Panc1 (cell line): ENCODE results near the gene GSG1L. TPM values are rescaled to one million over a fixed set of nuclear protein-coding genes. Genes with fewer than 3 reads are reported as not detected.

Source experiments
- ATAC-seq: fragments of 200-7000 bp; cut with Tn5 transposase; 2 replicates; pipeline ENCODE4 v1.9.1; 2020; ENCODE audit warnings: mild to moderate bottlenecking, moderate library complexity
- BruUV-seq: library from RNA; stranded (reverse); fragments of 400-500 nt; replicated peaks from 2 replicates; lab custom pipeline; 2021; lab: Mats Ljungman, UMichigan
- CTCF ChIA-PET: fragments of 300-600 bp; sonication (Branson Sonifier 250); formaldehyde crosslinking; loops from one replicate; lab custom pipeline; 2022; ENCODE audit warnings: antibody characterized with exemption; lab: Charles Lee
- POLR2A ChIA-PET: fragments of 300-600 bp; sonication (Branson Sonifier 250); formaldehyde crosslinking; loops from one replicate; lab custom pipeline; 2022; ENCODE audit warnings: antibody characterized with exemption; lab: Charles Lee
- DNase-seq: peaks from one replicate; pipeline ENCODE4 v3.0.0-alpha.2; 2010; ENCODE audit warnings: low read depth, low spot score
- H3K27ac ChIP-seq: 2 replicates; pipeline ENCODE4 v1.5.1; 2011; ENCODE audit warnings: mild to moderate bottlenecking, low read length, inconsistent platforms
- H3K27me3 ChIP-seq: fragments of 200-500 bp; sonication (Bioruptor generic); 2 replicates; pipeline ENCODE4 v1.6.0; 2014; ENCODE audit warnings: low read length, inconsistent platforms; ENCODE audit not compliant: control insufficient read depth, insufficient read depth
- H3K36me3 ChIP-seq: fragments of 200-500 bp; sonication (Bioruptor generic); 2 replicates; pipeline ENCODE4 v1.5.1; 2014; ENCODE audit warnings: inconsistent platforms, mild to moderate bottlenecking, low read length, moderate library complexity; ENCODE audit not compliant: control insufficient read depth, insufficient read depth
- H3K4me1 ChIP-seq: 2 replicates; pipeline ENCODE4 v1.5.1; 2011; ENCODE audit warnings: inconsistent platforms, mild to moderate bottlenecking, low read length, moderate library complexity; ENCODE audit not compliant: control insufficient read depth, insufficient read depth
- H3K4me3 ChIP-seq, 2 experiments: 2 replicates each; pipeline ENCODE4 v1.5.1; 2011 to 2012; ENCODE audit warnings: low read depth in 2 of 2, low read length in 2 of 2, mild to moderate bottlenecking in 2 of 2, inconsistent platforms in 1 of 2, moderate library complexity in 1 of 2
- H3K9me3 ChIP-seq: fragments of 200-500 bp; sonication (Bioruptor generic); 2 replicates; pipeline ENCODE4 v1.5.1; 2014; ENCODE audit warnings: low read depth, mild to moderate bottlenecking, inconsistent platforms, low read length, moderate library complexity; ENCODE audit not compliant: control insufficient read depth, insufficient read depth
- CTCF ChIP-seq: fragments of 450-650 bp; IDR thresholded peaks from 2 replicates; pipeline ENCODE4 v1.5.1; 2017; ENCODE audit warnings: mild to moderate bottlenecking
- POLR2AphosphoS5 ChIP-seq: IDR thresholded peaks from 2 replicates; pipeline ENCODE4 v1.6.1; 2012; ENCODE audit warnings: mild to moderate bottlenecking, low read depth, low read length, moderate library complexity
- REST ChIP-seq, 2 experiments: IDR thresholded peaks; 2 replicates each; pipeline ENCODE4 v1.6.1; 2011 to 2012; ENCODE audit warnings: low read depth in 2 of 2, control low read depth in 1 of 2, low read length in 1 of 2, mild to moderate bottlenecking in 1 of 2, moderate library complexity in 1 of 2; ENCODE audit not compliant: insufficient read depth in 1 of 2
- SIN3A ChIP-seq: IDR thresholded peaks from 2 replicates; pipeline ENCODE4 v1.6.1; 2012; ENCODE audit warnings: low read depth, mild to moderate bottlenecking, low read length, moderate library complexity, borderline replicate concordance; ENCODE audit not compliant: insufficient read depth
- TCF7L2 ChIP-seq: IDR thresholded peaks from 2 replicates; pipeline ENCODE4 v1.6.1; 2011; ENCODE audit warnings: mild to moderate bottlenecking, low read depth, low read length, inconsistent platforms
- in situ Hi-C: cut with HindIII; loops from 2 replicates; pipeline ENCODE4 v1.10.0; 2016; ENCODE audit warnings: low sequenced_read_pairs, low pct_unique_long_range_greater_than_20kb
- intact Hi-C: fragments of 100-400 bp; cut with micrococcal nuclease; formaldehyde crosslinking; loops from one replicate; pipeline ENCODE4 v1.10.0; 2022; ENCODE audit not compliant: unreplicated experiment
- total RNA-seq: library from RNA; stranded (reverse); gene quantifications from one replicate; pipeline ENCODE4 v1.2.1, GENCODE V29; 2021; ENCODE audit not compliant: unreplicated experiment

GSG1L gene
- total RNA-seq, 1 experiment from 2014 or later, result 0.08 TPM

GRCh38 chr16:27822529-27822928 is 241.0 kb downstream of the GSG1L start:
- DNase-seq (no peak), ATAC-seq (no peak)
- intact Hi-C loops, result loop anchor here (1.0 kb wide), 1 partner anchor 8 kb away; no protein-coding TSS in a partner anchor
- no TSS peak for BruUV-seq
- TF ChIP-seq REST (IDR thresholded peaks at IDR 0.05; ENCODE audit: insufficient read depth in 1 of 2, low read depth in 2 of 2, low read length in 1 of 2) (no peak), SIN3A (no peak), POLR2AphosphoS5 (no peak), CTCF (no peak), TCF7L2 (no peak)
- Histone ChIP-seq H3K4me1 (no peaks in the 10 kb centered on the region), H3K9me3 (no peaks in the 10 kb centered on the region), H3K27ac (no peak overlapping the region), H3K27me3 (peaks cover 18% of the 10 kb centered on the region), H3K36me3 (no peaks in the 10 kb centered on the region; the same call in 1 of the 2 replicates), H3K4me3 (no peak overlapping the region)
- CTCF ChIA-PET, result interaction anchor here (0.6 kb wide), 1 partner anchor 230 kb away, joined by 12 read pairs; no protein-coding TSS in a partner anchor
- POLR2A ChIA-PET, result no interaction called here
- in situ Hi-C loops, result no loop called here

GRCh38 chr16:27820646-27821345 is 242.7 kb downstream of the GSG1L start:
- Histone ChIP-seq H3K36me3 (no peaks in the 10 kb centered on the region; the same call in 1 of the 2 replicates), H3K27me3 (peaks cover 18% of the 10 kb centered on the region), H3K4me1 (no peaks in the 10 kb centered on the region), H3K9me3 (no peaks in the 10 kb centered on the region), H3K27ac (no peak overlapping the region), H3K4me3 (no peak overlapping the region)
- TF ChIP-seq CTCF (no peak), REST (IDR thresholded peaks at IDR 0.05; ENCODE audit: insufficient read depth in 1 of 2, low read depth in 2 of 2, low read length in 1 of 2) (no peak), POLR2AphosphoS5 (no peak), TCF7L2 (no peak), SIN3A (no peak)
- ChIA-PET POLR2A (no interaction called here), CTCF (no interaction called here)
- in situ Hi-C loops, result no loop called here
- ATAC-seq (no peak), DNase-seq (no peak)
- intact Hi-C loops, result no loop called here
- BruUV-seq, result no TSS peak
